GM03348 (cell line): ENCODE measurements around the gene HYCC2.
"Not testable (repeated sequence)": the region's sequence is repeated elsewhere in the genome, so short reads cannot be mapped to it uniquely, and the experiment has no call there.

Experiments
- DNase-seq: peaks from one replicate; pipeline ENCODE4 v3.0.0; 2012; ENCODE audit warnings: low spot score

Gene HYCC2

GRCh38 chr2:201071479-201072200, at the start of gene HYCC2, which contains the start of gene NDUFB3:
Gene HYCC2 (minus strand): TSS chr2:201071671. CDS start chr2:201024009, 47,662 bp downstream.
Gene NDUFB3 (plus strand): TSS chr2:201072001. CDS start chr2:201078883, 6,882 bp downstream.
- peak; percentile 99 for DNase-seq

- peak; percentile 47 for DNase-seq
Measured at GRCh38 chr2:201118961-201119854, 47.7 kb upstream of the HYCC2 start.

- DNase-seq = peak; percentile 76
Measured at GRCh38 chr2:201118121-201118960, 46.9 kb upstream of the HYCC2 start.

- DNase-seq = not testable (repeated sequence)
Measured at GRCh38 chr2:201117735-201118094, 46.2 kb upstream of the HYCC2 start.

- peak; percentile 75 for DNase-seq
Measured at GRCh38 chr2:201116959-201117734, 45.7 kb upstream of the HYCC2 start.

GRCh38 chr2:201116115-201116958, 44.9 kb upstream of the HYCC2 start, which contains the start of gene CFLAR:
Gene CFLAR (plus strand): TSS chr2:201116164. CDS start chr2:201129866, 13,702 bp downstream.
- peak; percentile 80 for DNase-seq

- peak; percentile 48 for DNase-seq
Measured at GRCh38 chr2:201114846-201115245, 43.4 kb upstream of the HYCC2 start.

- no peak for DNase-seq
Measured at GRCh38 chr2:201114350-201114749, 42.9 kb upstream of the HYCC2 start.

GRCh38 chr2:201111096-201111495, 39.6 kb upstream of the HYCC2 start:
- no peak for DNase-seq

- DNase-seq = no peak
Measured at GRCh38 chr2:201110615-201111014, 39.1 kb upstream of the HYCC2 start.

GRCh38 chr2:201109186-201109585, 37.7 kb upstream of the HYCC2 start:
- no peak for DNase-seq

- DNase-seq = no peak
Measured at GRCh38 chr2:201108341-201108740, 36.9 kb upstream of the HYCC2 start.

- DNase-seq = no peak
Measured at GRCh38 chr2:201107624-201108023, 36.2 kb upstream of the HYCC2 start.

- DNase-seq = no peak
Measured at GRCh38 chr2:201105759-201106158, 34.3 kb upstream of the HYCC2 start.

- no peak for DNase-seq
Measured at GRCh38 chr2:201100497-201100896, 29.0 kb upstream of the HYCC2 start.

- peak; percentile 26 for DNase-seq
Measured at GRCh38 chr2:201093573-201093972, 22.1 kb upstream of the HYCC2 start.

GRCh38 chr2:201090574-201090973, 19.1 kb upstream of the HYCC2 start:
- no peak for DNase-seq

- no peak for DNase-seq
Measured at GRCh38 chr2:201084863-201085262, 13.4 kb upstream of the HYCC2 start.

GRCh38 chr2:201074996-201075395, 3.5 kb upstream of the HYCC2 start:
- DNase-seq = no peak

- DNase-seq = no peak
Measured at GRCh38 chr2:201073071-201073470, 1.6 kb upstream of the HYCC2 start.
